Keratinocyte (primary cell): ENCODE data around the gene CELSR1. TPM values are rescaled to one million over a fixed set of nuclear protein-coding genes. Genes with fewer than 3 reads are reported as not detected.

Source experiments
- DNase-seq: peaks from one replicate; pipeline ENCODE4 v3.0.0-alpha.2; 2011; ENCODE audit warnings: low read depth, missing footprints, low spot score
- FAIRE-seq: peaks from 2 replicates; lab custom pipeline; 2011; peaks lifted over from hg19 to GRCh38; lab: Jason Lieb, UNC
- H2AFZ ChIP-seq: 2 replicates; pipeline ENCODE4 v1.6.0; 2012; ENCODE audit warnings: low read length, control low read depth, inconsistent platforms; ENCODE audit not compliant: control insufficient read depth
- H3K27ac ChIP-seq: 2 replicates; pipeline ENCODE4 v1.5.1; 2011; ENCODE audit warnings: low read length; ENCODE audit not compliant: control insufficient read depth, insufficient read depth
- H3K27me3 ChIP-seq: 3 replicates; pipeline ENCODE4 v1.6.0; 2011; ENCODE audit warnings: low read length; ENCODE audit not compliant: control insufficient read depth, insufficient read depth; ENCODE audit errors: extremely low read depth
- H3K36me3 ChIP-seq, 2 experiments: 2 replicates in 1 of 2; 3 replicates in 1 of 2; pipeline ENCODE4 v1.5.1; 2011; ENCODE audit warnings: low read length in 2 of 2, mild to moderate bottlenecking in 1 of 2; ENCODE audit not compliant: control insufficient read depth in 2 of 2, insufficient read depth in 2 of 2; ENCODE audit errors: extremely low read depth in 1 of 2
- H3K4me1 ChIP-seq: 3 replicates; pipeline ENCODE4 v1.5.1; 2011; ENCODE audit warnings: low read length; ENCODE audit not compliant: control insufficient read depth, insufficient read depth; ENCODE audit errors: extremely low read depth
- H3K4me2 ChIP-seq: 3 replicates; pipeline ENCODE4 v1.6.0; 2011; ENCODE audit warnings: low read depth, low read length; ENCODE audit not compliant: control insufficient read depth, insufficient read depth; ENCODE audit errors: extremely low read depth
- H3K4me3 ChIP-seq, 3 experiments: fragments of 200-600 bp in 1 of 3; sonication (generic) in 1 of 3; 2 replicates in 2 of 3; 3 replicates in 1 of 3; pipeline ENCODE4 v1.5.1; 2011 to 2016; ENCODE audit warnings: low read length in 3 of 3, mild to moderate bottlenecking in 3 of 3, control low read depth in 2 of 3, inconsistent platforms in 1 of 3, low read depth in 1 of 3, mixed read lengths in 1 of 3, mixed run types in 1 of 3, moderate library complexity in 1 of 3; ENCODE audit not compliant: control insufficient read depth in 2 of 3, insufficient read depth in 2 of 3; ENCODE audit errors: extremely low read depth in 1 of 3
- H3K79me2 ChIP-seq: 2 replicates; pipeline ENCODE4 v1.6.0; 2012; ENCODE audit warnings: low read length; ENCODE audit not compliant: control insufficient read depth, insufficient read depth
- H3K9ac ChIP-seq: 3 replicates; pipeline ENCODE4 v1.6.0; 2011; ENCODE audit warnings: low read length; ENCODE audit not compliant: control insufficient read depth, insufficient read depth; ENCODE audit errors: extremely low read depth
- H3K9me1 ChIP-seq: 3 replicates; pipeline ENCODE4 v1.6.0; 2011; ENCODE audit warnings: low read length; ENCODE audit not compliant: control insufficient read depth, insufficient read depth; ENCODE audit errors: extremely low read depth
- H3K9me3 ChIP-seq: 2 replicates; pipeline ENCODE4 v1.5.1; 2012; ENCODE audit warnings: low read depth, low read length; ENCODE audit not compliant: control insufficient read depth
- H4K20me1 ChIP-seq: 3 replicates; pipeline ENCODE4 v1.6.0; 2011; ENCODE audit warnings: low read length; ENCODE audit not compliant: control insufficient read depth, insufficient read depth; ENCODE audit errors: extremely low read depth
- EZH2 ChIP-seq: IDR thresholded peaks from one replicate; pipeline ENCODE4 v1.6.1; 2012; ENCODE audit warnings: inconsistent platforms, mild to moderate bottlenecking, low read length, moderate library complexity
- dilution Hi-C: fragments of 300-500 bp; cut with MboI; formaldehyde crosslinking; loops from one replicate; pipeline ENCODE4 v1.7.0; 2020; ENCODE audit warnings: low sequenced_read_pairs; ENCODE audit not compliant: extremely low pct_ligation_motif_present
- polyA plus RNA-seq, 5 experiments: library from polyadenylated mRNA; depleted of rRNA in 3 of 5; stranded (reverse) in 3 of 5; stranded (forward) in 1 of 5; unstranded in 1 of 5; fragments of >200 nt; gene quantifications; 1 replicate in 1 of 5; 2 replicates in 3 of 5; 3 replicates in 1 of 5; pipeline versions ENCODE4 v1.2.1 to v1.2.3, GENCODE V29; 2011 to 2012; ENCODE audit warnings: missing spikeins in 2 of 5, low read depth in 1 of 5, low replicate concordance in 1 of 5
- TF ChIP-seq, protein P1 (sequence below), 3 experiments: IDR thresholded peaks in 1 of 3; conservative IDR thresholded peaks in 1 of 3; optimal IDR thresholded peaks in 1 of 3; 2 replicates in 2 of 3; 3 replicates in 1 of 3; pipeline versions ENCODE3 to v1.5.1; 2011; ENCODE audit warnings: low read length in 3 of 3, mild to moderate bottlenecking in 3 of 3, moderate library complexity in 2 of 3, control low read depth in 1 of 3, inconsistent platforms in 1 of 3; ENCODE audit not compliant: insufficient read depth in 2 of 3; ENCODE audit errors: extremely low read depth in 1 of 3

Gene CELSR1
- polyA plus RNA-seq, 1 donor (not counting 4 experiments of a cell fraction or from before 2014, with no cell fraction given), result 16.1 TPM

DNA sequence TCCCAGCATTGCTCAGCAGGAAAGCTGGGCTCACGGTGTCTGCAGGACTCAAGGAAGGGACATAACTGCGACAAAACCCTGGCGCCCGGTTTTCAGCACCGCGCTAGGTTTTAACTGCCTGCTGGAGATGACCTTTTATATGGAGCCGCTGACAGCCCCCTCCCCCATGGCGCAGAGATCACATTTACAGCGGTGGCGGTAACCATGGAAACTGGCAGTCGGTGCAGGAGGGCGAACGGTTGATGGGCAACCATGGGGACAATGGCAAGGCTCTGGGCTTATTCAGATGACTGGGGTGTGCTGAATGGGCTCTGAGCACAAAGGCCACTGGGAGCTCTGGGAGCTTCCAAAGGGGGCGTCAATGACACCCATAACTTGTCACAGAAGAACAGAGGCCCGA, 37.2 kb downstream of the CELSR1 start:
- H3K27ac ChIP-seq, result no peak overlapping the region
- H3K9me3 ChIP-seq, result no peaks in the 10 kb centered on the region
- H3K27me3 ChIP-seq, result no peaks in the 10 kb centered on the region
- DNase-seq, result no peak
- peaks cover 34% of the 10 kb centered on the region for H3K4me1 ChIP-seq
- H3K9ac ChIP-seq, result no peak overlapping the region
- dilution Hi-C loops, result no loop called here
- peaks cover 0 to 1% of the 10 kb centered on the region in 2 experiments for H3K36me3 ChIP-seq
- no peak for FAIRE-seq
- H3K4me2 ChIP-seq, result no peak overlapping the region
- no peak overlapping the region for H2AFZ ChIP-seq
- TF ChIP-seq EZH2, result no peak
- TF ChIP-seq, protein P1, sequence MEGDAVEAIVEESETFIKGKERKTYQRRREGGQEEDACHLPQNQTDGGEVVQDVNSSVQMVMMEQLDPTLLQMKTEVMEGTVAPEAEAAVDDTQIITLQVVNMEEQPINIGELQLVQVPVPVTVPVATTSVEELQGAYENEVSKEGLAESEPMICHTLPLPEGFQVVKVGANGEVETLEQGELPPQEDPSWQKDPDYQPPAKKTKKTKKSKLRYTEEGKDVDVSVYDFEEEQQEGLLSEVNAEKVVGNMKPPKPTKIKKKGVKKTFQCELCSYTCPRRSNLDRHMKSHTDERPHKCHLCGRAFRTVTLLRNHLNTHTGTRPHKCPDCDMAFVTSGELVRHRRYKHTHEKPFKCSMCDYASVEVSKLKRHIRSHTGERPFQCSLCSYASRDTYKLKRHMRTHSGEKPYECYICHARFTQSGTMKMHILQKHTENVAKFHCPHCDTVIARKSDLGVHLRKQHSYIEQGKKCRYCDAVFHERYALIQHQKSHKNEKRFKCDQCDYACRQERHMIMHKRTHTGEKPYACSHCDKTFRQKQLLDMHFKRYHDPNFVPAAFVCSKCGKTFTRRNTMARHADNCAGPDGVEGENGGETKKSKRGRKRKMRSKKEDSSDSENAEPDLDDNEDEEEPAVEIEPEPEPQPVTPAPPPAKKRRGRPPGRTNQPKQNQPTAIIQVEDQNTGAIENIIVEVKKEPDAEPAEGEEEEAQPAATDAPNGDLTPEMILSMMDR (optimal IDR thresholded peaks at IDR 0.05 in 1 of 3, IDR thresholded peaks at IDR 0.05 in 1 of 3, conservative IDR thresholded peaks at IDR 0.05 in 1 of 3; ENCODE audit: extremely low read depth in 1 of 3, insufficient read depth in 2 of 3, low read length in 3 of 3), result no peak
- H3K4me3 ChIP-seq, result no peak overlapping the region
- peaks cover 2% of the 10 kb centered on the region for H3K9me1 ChIP-seq
- H3K79me2 ChIP-seq, result peaks cover 24% of the 10 kb centered on the region
- H4K20me1 ChIP-seq, result no peaks in the 10 kb centered on the region

DNA sequence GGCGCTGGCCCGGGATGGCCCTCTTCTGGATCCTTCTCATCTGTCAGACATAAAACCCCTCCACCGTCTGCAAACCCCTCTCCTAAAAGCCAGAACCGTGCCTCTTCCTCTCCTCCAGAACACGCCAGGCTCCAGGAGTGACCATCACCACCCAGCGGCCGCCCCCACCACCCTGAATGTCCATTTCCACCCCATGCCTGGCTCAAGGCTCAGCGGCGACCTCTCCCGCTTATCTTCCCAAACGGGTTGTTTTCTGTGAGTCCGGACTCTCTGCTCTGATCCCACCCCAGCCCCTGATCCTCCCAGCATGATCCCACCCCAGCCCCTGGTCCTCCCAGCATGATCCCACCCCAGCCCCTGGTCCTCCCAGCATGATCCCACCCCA, 37.6 kb downstream of the CELSR1 start:
- TF ChIP-seq, protein P1 (optimal IDR thresholded peaks at IDR 0.05 in 1 of 3, IDR thresholded peaks at IDR 0.05 in 1 of 3, conservative IDR thresholded peaks at IDR 0.05 in 1 of 3; ENCODE audit: extremely low read depth in 1 of 3, insufficient read depth in 2 of 3, low read length in 3 of 3), result no peak
- TF ChIP-seq EZH2, result no peak
- Histone ChIP-seq H3K27me3 (no peaks in the 10 kb centered on the region), H3K4me1 (peaks cover 34% of the 10 kb centered on the region), H4K20me1 (no peaks in the 10 kb centered on the region), H3K4me2 (peak overlapping the region; percentile 73), H3K36me3 (peaks cover 0 to 3% of the 10 kb centered on the region in 2 experiments), H3K9me1 (peaks cover 2% of the 10 kb centered on the region), H3K27ac (peak overlapping the region; percentile 77), H3K9me3 (no peaks in the 10 kb centered on the region), H3K4me3 (peak overlapping the region in 1 of 3 experiments; percentile 6), H2AFZ (no peak overlapping the region), H3K9ac (no peak overlapping the region), H3K79me2 (peaks cover 24% of the 10 kb centered on the region)
- FAIRE-seq (no peak), DNase-seq (no peak)
- dilution Hi-C loops, result no loop called here
